ENCODE results near the gene EVA1C. TPM values are rescaled to one million over a fixed set of nuclear protein-coding genes. Genes with fewer than 3 reads are reported as not detected.

The EVA1C gene
- total and polyA plus RNA-seq, 2 donors (not counting 3 experiments of a cell fraction or from before 2014, with no cell fraction given): 22.8 to 38.6 TPM

- intact Hi-C loops (cut with micrococcal nuclease) (no loop called here), dilution Hi-C loops (cut with MboI; ENCODE audit: extremely low pct_ligation_motif_present, low sequenced_read_pairs) (no loop called here)
- no TSS peak for BruUV-seq (replicated peaks)
- no peak overlapping the region for H2AFZ ChIP-seq (ENCODE audit: low read depth, low read length)
- no peak overlapping the region for H3K9ac ChIP-seq (replicated peaks; ENCODE audit: extremely low read depth, insufficient read depth, low read length)
- H3K79me2 ChIP-seq (ENCODE audit: control insufficient read depth, insufficient read depth, low read length): peaks cover 2% of the 10 kb centered on the region
- POLR2A ChIA-PET: no interaction called here
- no peaks in the 10 kb centered on the region for H3K9me3 ChIP-seq (replicated peaks; ENCODE audit: control insufficient read depth, insufficient read depth, low read length)
- no peaks in the 10 kb centered on the region for H4K20me1 ChIP-seq (replicated peaks; ENCODE audit: control insufficient read depth, extremely low read depth, insufficient read depth, low read length)
- H3K27ac ChIP-seq (ENCODE audit: insufficient read depth, low read depth, low read length): no peak overlapping the region
- H3K4me1 ChIP-seq (ENCODE audit: control insufficient read depth, extremely low read depth, insufficient read depth, low read length): peaks cover 2% of the 10 kb centered on the region
- FAIRE-seq (no peak), DNase-seq (ENCODE audit: low read depth, low spot score) (no peak)
- no peak for TF ChIP-seq JUN (IDR thresholded peaks at IDR 0.05; ENCODE audit: borderline replicate concordance, insufficient read depth, insufficient read length, low read depth)
- no peak for TF ChIP-seq EZH2 (IDR thresholded peaks at IDR 0.05; ENCODE audit: borderline replicate concordance, low read depth, low read length, severe bottlenecking)
- no peak for TF ChIP-seq MYC (IDR thresholded peaks at IDR 0.05; ENCODE audit: low read depth, low read length)
- TF ChIP-seq GATA2 (IDR thresholded peaks at IDR 0.05; ENCODE audit: insufficient read depth, insufficient read length, low read depth, low read length): no peak
- no peak for TF ChIP-seq POLR2AphosphoS5 (IDR thresholded peaks at IDR 0.05; ENCODE audit: insufficient read depth, low read depth, low read length)
- TF ChIP-seq MAX (IDR thresholded peaks at IDR 0.05; ENCODE audit: insufficient read depth, insufficient read length): no peak
- no peak for TF ChIP-seq FOS (IDR thresholded peaks at IDR 0.05; ENCODE audit: borderline replicate concordance, insufficient read depth, low read length)
- no peak for TF ChIP-seq POLR2A (IDR thresholded peaks at IDR 0.05; ENCODE audit: low read depth, low read length)
- TF ChIP-seq, protein P1, sequence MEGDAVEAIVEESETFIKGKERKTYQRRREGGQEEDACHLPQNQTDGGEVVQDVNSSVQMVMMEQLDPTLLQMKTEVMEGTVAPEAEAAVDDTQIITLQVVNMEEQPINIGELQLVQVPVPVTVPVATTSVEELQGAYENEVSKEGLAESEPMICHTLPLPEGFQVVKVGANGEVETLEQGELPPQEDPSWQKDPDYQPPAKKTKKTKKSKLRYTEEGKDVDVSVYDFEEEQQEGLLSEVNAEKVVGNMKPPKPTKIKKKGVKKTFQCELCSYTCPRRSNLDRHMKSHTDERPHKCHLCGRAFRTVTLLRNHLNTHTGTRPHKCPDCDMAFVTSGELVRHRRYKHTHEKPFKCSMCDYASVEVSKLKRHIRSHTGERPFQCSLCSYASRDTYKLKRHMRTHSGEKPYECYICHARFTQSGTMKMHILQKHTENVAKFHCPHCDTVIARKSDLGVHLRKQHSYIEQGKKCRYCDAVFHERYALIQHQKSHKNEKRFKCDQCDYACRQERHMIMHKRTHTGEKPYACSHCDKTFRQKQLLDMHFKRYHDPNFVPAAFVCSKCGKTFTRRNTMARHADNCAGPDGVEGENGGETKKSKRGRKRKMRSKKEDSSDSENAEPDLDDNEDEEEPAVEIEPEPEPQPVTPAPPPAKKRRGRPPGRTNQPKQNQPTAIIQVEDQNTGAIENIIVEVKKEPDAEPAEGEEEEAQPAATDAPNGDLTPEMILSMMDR (IDR thresholded peaks at IDR 0.05; ENCODE audit: extremely low read depth in 1 of 2, insufficient read depth in 1 of 2, low read depth in 1 of 2, low read length in 2 of 2): no peak
- no peaks in the 10 kb centered on the region for H3K27me3 ChIP-seq (ENCODE audit: control insufficient read depth in 2 of 2, insufficient read depth in 2 of 2, low read length in 2 of 2)
- no peaks in the 10 kb centered on the region for H3K9me1 ChIP-seq (replicated peaks; ENCODE audit: control insufficient read depth, extremely low read depth, insufficient read depth, low read length)
- no peak overlapping the region for H3K4me3 ChIP-seq (replicated peaks in 1 of 3; ENCODE audit: insufficient read depth in 1 of 3, low read depth in 1 of 3, low read length in 3 of 3)
- CTCF ChIA-PET: no interaction called here
- peaks cover 12 to 13% of the 10 kb centered on the region in 2 experiments for H3K36me3 ChIP-seq (ENCODE audit: control insufficient read depth in 2 of 2, extremely low read depth in 1 of 2, insufficient read depth in 2 of 2, low read length in 2 of 2)
- H3K4me2 ChIP-seq (ENCODE audit: insufficient read depth, low read length): no peak overlapping the region
Measured at GRCh38 chr21:32377991-32378390, 34.5 kb upstream of the EVA1C start.

Measured in endothelial cell of umbilical vein (primary cell).